Osteoblast (primary cell): ENCODE data around the gene NAV2. TPM values are rescaled to one million over a fixed set of nuclear protein-coding genes. Genes with fewer than 3 reads are reported as not detected.
A peak's percentile ranks its signal among the peaks of the same experiment; 100 is the strongest.

Experiments used
- DNase-seq: peaks from one replicate; pipeline ENCODE4 v3.0.0; 2011; ENCODE audit warnings: low spot score, mixed read lengths; ENCODE audit not compliant: insufficient read length; ENCODE audit errors: missing footprints
- H2AFZ ChIP-seq: 2 replicates; pipeline ENCODE4 v1.6.0; 2011; ENCODE audit warnings: mild to moderate bottlenecking, low read length
- H3K27ac ChIP-seq: 2 replicates; pipeline ENCODE4 v1.5.1; 2011; ENCODE audit warnings: mild to moderate bottlenecking, low read depth, low read length, moderate library complexity
- H3K27me3 ChIP-seq: 2 replicates; pipeline ENCODE4 v1.6.0; 2012; ENCODE audit warnings: mild to moderate bottlenecking, control low read depth, inconsistent platforms, low read length, moderate library complexity; ENCODE audit not compliant: insufficient read depth
- H3K36me3 ChIP-seq: 2 replicates; pipeline ENCODE4 v1.5.1; 2011; ENCODE audit warnings: mild to moderate bottlenecking, low read length, control low read depth, moderate library complexity; ENCODE audit not compliant: insufficient read depth
- H3K4me1 ChIP-seq: 2 replicates; pipeline ENCODE4 v1.5.1; 2011; ENCODE audit warnings: mild to moderate bottlenecking, low read length, control low read depth, moderate library complexity; ENCODE audit not compliant: insufficient read depth
- H3K4me2 ChIP-seq: 2 replicates; pipeline ENCODE4 v1.6.0; 2011; ENCODE audit warnings: mild to moderate bottlenecking, low read length; ENCODE audit not compliant: insufficient read depth
- H3K4me3 ChIP-seq: fragments of 200-600 bp; sonication (generic); 3 replicates; pipeline ENCODE4 v1.5.1; 2012; ENCODE audit warnings: mild to moderate bottlenecking, low read length, inconsistent platforms; ENCODE audit not compliant: insufficient read depth
- H3K79me2 ChIP-seq: 2 replicates; pipeline ENCODE4 v1.6.0; 2012; ENCODE audit warnings: mild to moderate bottlenecking, low read length, control low read depth, inconsistent platforms; ENCODE audit not compliant: insufficient read depth
- H3K9me3 ChIP-seq: 2 replicates; pipeline ENCODE4 v1.5.1; 2011; ENCODE audit warnings: low read depth, low read length, control low read depth
- H4K20me1 ChIP-seq: 2 replicates; pipeline ENCODE4 v1.6.0; 2012; ENCODE audit warnings: mild to moderate bottlenecking, low read length, control low read depth; ENCODE audit not compliant: insufficient read depth
- CTCF ChIP-seq: IDR thresholded peaks from 2 replicates; pipeline ENCODE4 v1.5.1; 2011; ENCODE audit warnings: mild to moderate bottlenecking, low read depth, low read length, moderate library complexity; ENCODE audit errors: extremely low read depth
- total RNA-seq: library from RNA; depleted of rRNA; stranded (reverse); fragments of >200 nt; gene quantifications from 2 replicates; pipeline ENCODE4 v1.2.3, GENCODE V29; 2012

The NAV2 gene
- total RNA-seq, 1 donor, result 8.7 TPM

DNA sequence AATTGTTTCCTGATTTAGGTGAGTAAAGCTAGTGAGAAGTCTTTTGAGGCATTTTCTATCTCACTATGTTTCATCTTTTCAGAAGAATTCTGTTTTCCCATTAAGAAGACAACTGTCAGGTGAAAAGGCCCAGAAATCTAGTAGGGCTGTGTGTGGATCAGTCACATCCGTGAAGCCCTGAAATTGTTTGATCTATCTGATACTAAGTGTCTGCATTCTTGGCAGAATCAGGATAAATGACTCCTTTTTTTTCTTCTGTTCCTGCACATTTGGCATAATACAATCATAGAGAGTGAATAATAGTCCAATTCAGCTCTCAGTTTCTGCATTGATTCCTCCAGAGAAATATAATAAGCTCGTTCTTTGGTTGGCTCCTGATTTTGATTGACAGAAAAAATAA is 208.3 kb downstream of the NAV2 start:
- Histone ChIP-seq H2AFZ (no peak overlapping the region), H3K27ac (peak overlapping the region; percentile 94), H3K4me3 (no peak overlapping the region), H3K36me3 (no peaks in the 10 kb centered on the region), H3K4me2 (no peak overlapping the region), H3K9me3 (no peaks in the 10 kb centered on the region), H3K27me3 (no peaks in the 10 kb centered on the region), H3K4me1 (peaks cover 66% of the 10 kb centered on the region), H4K20me1 (no peaks in the 10 kb centered on the region), H3K79me2 (peaks cover 38% of the 10 kb centered on the region)
- no peak for DNase-seq
- TF ChIP-seq CTCF, result no peak

DNA sequence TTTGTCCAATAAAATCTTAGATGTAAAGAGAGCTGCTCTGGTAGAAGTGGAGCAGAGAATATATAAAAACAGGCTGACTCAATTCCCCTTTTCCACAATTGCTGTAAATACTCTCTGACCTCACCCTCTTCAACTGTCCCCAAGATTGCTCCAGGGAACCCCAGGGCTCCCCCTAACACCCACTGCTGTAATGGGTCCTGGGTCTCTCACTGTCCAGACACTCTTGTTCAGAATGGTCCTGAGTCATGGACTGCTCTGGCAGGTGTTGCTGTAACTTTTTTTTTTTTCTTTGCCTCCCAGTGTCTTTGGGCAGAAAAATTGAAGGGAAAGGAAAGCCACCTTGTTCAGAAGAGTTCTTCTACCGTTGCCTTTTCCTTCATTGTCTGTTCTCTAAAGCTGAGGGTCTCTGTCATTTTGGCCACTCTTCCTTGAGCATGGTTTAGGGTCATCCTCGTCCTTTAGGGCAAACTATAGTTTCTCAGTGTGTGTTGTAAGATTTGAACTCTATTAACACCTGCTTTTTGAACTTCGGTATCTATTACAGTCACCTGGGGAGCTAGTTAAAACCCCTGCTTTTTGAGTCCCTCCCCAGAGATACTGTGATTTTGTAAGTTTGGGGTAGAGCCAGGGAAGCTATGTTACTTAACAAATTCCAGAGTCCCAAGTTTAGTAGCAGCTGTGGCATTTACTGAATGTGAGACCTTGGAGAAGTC is 209.5 kb downstream of the NAV2 start:
- no peak for DNase-seq
- peaks cover 72% of the 10 kb centered on the region for H3K4me1 ChIP-seq
- no peak overlapping the region for H2AFZ ChIP-seq
- H4K20me1 ChIP-seq, result no peaks in the 10 kb centered on the region
- no peaks in the 10 kb centered on the region for H3K9me3 ChIP-seq
- no peaks in the 10 kb centered on the region for H3K36me3 ChIP-seq
- peaks cover 38% of the 10 kb centered on the region for H3K79me2 ChIP-seq
- no peak for TF ChIP-seq CTCF
- peak overlapping the region; percentile 94 for H3K27ac ChIP-seq
- H3K4me2 ChIP-seq, result no peak overlapping the region
- H3K27me3 ChIP-seq, result no peaks in the 10 kb centered on the region
- H3K4me3 ChIP-seq, result no peak overlapping the region

GRCh38 chr11:19922689-19923035 is 210.0 kb downstream of the NAV2 start:
- peaks cover 72% of the 10 kb centered on the region for H3K4me1 ChIP-seq
- H3K36me3 ChIP-seq, result no peaks in the 10 kb centered on the region
- H3K4me3 ChIP-seq, result no peak overlapping the region
- H2AFZ ChIP-seq, result no peak overlapping the region
- H3K27ac ChIP-seq, result peak overlapping the region; percentile 9
- no peak overlapping the region for H3K4me2 ChIP-seq
- no peaks in the 10 kb centered on the region for H4K20me1 ChIP-seq
- no peak for DNase-seq
- no peaks in the 10 kb centered on the region for H3K27me3 ChIP-seq
- H3K79me2 ChIP-seq, result peaks cover 38% of the 10 kb centered on the region
- no peak for TF ChIP-seq CTCF
- H3K9me3 ChIP-seq, result no peaks in the 10 kb centered on the region

GRCh38 chr11:19923626-19924025 is 211.0 kb downstream of the NAV2 start:
- H3K36me3 ChIP-seq, result no peaks in the 10 kb centered on the region
- DNase-seq, result peak; percentile 5
- no peaks in the 10 kb centered on the region for H4K20me1 ChIP-seq
- no peaks in the 10 kb centered on the region for H3K9me3 ChIP-seq
- no peak overlapping the region for H3K4me3 ChIP-seq
- no peak for TF ChIP-seq CTCF
- peaks cover 64% of the 10 kb centered on the region for H3K4me1 ChIP-seq
- no peaks in the 10 kb centered on the region for H3K27me3 ChIP-seq
- peaks cover 38% of the 10 kb centered on the region for H3K79me2 ChIP-seq
- no peak overlapping the region for H2AFZ ChIP-seq
- H3K27ac ChIP-seq, result peak overlapping the region; percentile 9
- no peak overlapping the region for H3K4me2 ChIP-seq
